Astrocyte (in vitro differentiated cells and primary cell): ENCODE data around the gene MRPL40.

Source experiments
- EZH2 ChIP-seq: IDR thresholded peaks from 2 replicates; pipeline ENCODE4 v1.6.1; 2012; ENCODE audit warnings: mild to moderate bottlenecking, low read length, inconsistent platforms; ENCODE audit not compliant: insufficient read depth
- TF ChIP-seq, protein P1 (sequence below): IDR thresholded peaks from 2 replicates; pipeline ENCODE4 v1.5.1; 2011; ENCODE audit warnings: low read depth, mild to moderate bottlenecking, inconsistent platforms, low read length, moderate library complexity; ENCODE audit not compliant: insufficient read depth

GRCh38 chr22:19464546-19464945 lies 32.2 kb downstream of the MRPL40 start:
- TF ChIP-seq, protein P1, sequence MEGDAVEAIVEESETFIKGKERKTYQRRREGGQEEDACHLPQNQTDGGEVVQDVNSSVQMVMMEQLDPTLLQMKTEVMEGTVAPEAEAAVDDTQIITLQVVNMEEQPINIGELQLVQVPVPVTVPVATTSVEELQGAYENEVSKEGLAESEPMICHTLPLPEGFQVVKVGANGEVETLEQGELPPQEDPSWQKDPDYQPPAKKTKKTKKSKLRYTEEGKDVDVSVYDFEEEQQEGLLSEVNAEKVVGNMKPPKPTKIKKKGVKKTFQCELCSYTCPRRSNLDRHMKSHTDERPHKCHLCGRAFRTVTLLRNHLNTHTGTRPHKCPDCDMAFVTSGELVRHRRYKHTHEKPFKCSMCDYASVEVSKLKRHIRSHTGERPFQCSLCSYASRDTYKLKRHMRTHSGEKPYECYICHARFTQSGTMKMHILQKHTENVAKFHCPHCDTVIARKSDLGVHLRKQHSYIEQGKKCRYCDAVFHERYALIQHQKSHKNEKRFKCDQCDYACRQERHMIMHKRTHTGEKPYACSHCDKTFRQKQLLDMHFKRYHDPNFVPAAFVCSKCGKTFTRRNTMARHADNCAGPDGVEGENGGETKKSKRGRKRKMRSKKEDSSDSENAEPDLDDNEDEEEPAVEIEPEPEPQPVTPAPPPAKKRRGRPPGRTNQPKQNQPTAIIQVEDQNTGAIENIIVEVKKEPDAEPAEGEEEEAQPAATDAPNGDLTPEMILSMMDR: no peak
- TF ChIP-seq EZH2: no peak
